ENCODE data around the gene MANF.
"Not testable (repeated sequence)": the region's sequence is repeated elsewhere in the genome, so short reads cannot be mapped to it uniquely, and the experiment has no call there.

MANF gene

GRCh38 chr3:51384726-51385473 is at the start of gene MANF:
MANF (plus strand) TSS chr3:51385291; CDS start chr3:51385343, 52 bp downstream.
- DNase-seq (ENCODE audit: low read depth in 2 of 2, low spot score in 1 of 2), result peak; percentile 92 to 96

GRCh38 chr3:51336261-51336660 is 48.8 kb upstream of the MANF start:
- no peak for DNase-seq (ENCODE audit: low read depth in 2 of 2, low spot score in 1 of 2)

DNA sequence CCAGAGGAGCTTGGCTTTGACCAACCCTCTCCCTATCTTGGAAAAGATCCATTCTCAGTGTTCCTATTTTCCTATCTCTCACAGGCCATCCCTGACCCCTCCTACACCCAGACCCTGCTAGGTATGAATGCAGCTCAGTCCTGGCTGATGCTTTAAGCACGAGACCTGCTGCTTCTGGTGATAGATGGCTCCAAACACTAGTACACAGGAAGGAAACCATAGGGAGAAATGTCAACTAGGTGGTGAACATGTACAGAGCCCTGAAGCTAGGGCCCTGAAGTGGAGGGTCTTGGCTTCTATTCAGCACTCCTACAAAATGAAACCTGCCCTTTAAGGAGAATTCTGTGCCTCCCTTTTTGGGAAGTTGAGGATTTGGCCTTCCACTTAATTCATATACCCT is 47.4 kb upstream of the MANF start:
- DNase-seq (ENCODE audit: low read depth in 2 of 2, low spot score in 1 of 2), result no peak

GRCh38 chr3:51338632-51339031 is 46.5 kb upstream of the MANF start:
- DNase-seq (ENCODE audit: low read depth in 2 of 2, low spot score in 1 of 2), result no peak

DNA sequence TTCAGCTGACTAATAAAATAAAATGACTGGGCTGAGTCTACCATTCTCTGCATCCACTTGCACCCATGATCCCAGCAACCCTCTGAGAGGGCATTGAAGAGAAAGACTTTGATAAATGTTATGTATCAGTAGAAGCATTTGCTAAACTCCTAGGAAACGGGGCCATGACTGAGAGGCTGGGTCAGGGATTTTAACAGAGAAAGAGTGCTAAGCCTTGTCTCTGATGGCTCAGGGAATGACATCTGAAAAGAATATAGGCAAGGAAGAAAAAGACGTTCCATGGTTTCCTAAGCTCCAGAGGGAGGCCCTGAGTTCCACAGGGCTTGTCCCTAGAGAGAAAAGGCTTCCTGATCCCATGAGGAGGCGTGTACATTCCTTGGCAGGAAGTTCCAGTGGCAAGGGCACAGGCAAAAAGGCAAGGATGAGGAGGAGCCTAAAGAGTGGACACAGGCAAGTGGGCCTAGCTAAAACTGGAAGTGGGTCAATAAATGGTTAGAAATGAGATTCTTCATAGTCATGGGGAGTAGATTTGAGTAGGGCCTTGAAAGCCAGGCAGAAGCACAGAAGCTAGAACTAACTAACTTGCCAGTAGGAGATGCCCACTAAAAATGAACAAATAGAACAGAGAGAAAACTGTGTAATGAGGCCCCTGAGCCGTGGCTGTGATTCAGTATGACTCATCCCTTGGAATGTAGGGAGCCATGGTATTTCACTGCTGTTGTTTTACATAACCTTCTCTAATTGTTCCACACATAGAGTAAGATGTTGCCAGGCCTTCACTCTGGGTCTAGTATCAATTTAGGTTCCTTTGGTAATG is 44.9 kb upstream of the MANF start:
- no peak for DNase-seq (ENCODE audit: low read depth in 2 of 2, low spot score in 1 of 2)

GRCh38 chr3:51340989-51341636 is 44.0 kb upstream of the MANF start:
- DNase-seq (ENCODE audit: low read depth in 2 of 2, low spot score in 1 of 2), result no peak

DNA sequence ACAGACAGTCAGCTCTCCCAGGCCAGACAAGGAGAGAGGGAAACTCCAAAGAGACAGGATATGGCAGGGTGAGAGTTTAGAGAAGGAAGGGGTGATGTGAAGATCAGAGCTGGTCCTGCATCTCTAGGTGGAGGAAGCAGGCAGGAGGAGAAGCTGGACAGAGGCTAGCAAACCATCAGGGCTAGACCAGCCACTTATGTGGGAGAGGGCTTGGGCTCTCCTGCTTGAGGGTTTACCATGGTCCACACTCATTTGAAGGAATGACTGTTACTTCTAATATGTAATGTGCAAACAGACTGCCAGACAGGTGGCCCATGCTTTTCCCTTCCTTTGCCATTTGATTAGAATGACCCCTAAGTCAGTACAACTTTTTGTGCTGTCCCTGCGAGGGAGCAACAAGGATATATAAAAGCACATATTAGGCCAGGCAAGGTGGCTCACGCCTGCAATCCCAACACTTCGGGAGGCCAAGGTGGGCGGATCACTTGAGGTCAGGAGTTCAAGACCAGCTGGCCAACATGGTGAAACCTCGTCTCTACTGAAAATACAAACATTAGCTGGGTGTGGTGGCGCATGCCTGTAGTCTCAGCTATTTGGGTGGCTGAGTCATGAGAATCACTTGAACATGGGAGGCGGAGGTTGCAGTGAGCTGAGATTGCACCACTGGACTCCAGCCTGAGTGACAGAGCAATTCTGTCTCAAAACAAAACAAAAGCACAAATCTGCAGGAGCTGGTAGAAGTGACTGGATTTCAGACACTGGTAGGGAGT is 41.0 kb upstream of the MANF start:
- no peak for DNase-seq (ENCODE audit: low read depth in 2 of 2, low spot score in 1 of 2)

- no peak for DNase-seq (ENCODE audit: low read depth in 2 of 2, low spot score in 1 of 2)
These were observed 34.3 kb upstream of the MANF start for GRCh38 chr3:51350751-51351150.

DNA sequence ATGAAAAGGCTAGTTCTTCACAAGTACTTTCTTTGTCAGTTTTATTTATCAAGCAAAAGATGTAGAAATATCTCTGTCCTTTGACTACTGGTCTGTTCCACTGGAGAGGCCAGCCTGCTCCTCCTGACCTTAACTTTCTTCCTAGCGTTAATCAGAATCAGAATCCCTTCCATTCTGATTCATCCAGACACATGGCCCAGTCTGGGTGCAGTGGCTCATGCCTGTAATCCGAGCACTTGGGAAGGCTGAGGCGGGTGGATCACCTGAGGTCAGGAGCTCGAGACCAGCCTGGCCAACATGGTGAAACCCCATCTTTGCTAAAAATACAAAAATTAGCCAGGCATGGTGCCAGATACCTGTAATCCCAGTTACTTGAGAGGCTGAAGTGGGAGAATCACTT is 32.0 kb upstream of the MANF start:
- no peak for DNase-seq (ENCODE audit: low read depth in 2 of 2, low spot score in 1 of 2)

DNA sequence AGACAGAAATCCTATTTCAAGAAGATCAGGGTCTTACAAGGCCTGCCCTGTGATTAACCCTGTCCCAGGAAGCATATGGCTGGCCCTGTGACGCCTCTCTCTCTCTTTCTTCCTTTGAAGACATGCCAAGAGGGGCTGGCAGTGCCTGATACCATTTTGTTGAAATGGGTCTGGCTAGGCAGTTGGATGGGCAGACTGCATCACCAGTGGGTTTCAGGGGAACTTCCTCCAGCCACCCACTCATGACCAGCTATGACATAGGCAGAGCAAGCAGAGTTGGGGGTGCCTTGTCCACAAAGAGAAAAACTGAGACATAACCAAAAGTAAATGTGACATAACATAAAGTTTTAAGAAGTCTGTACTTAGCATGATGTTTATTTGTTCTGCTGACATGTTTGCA is 31.4 kb upstream of the MANF start:
- DNase-seq (ENCODE audit: low read depth in 2 of 2, low spot score in 1 of 2), result no peak

- DNase-seq (ENCODE audit: low read depth in 2 of 2, low spot score in 1 of 2), result no peak
These were observed 30.9 kb upstream of the MANF start for GRCh38 chr3:51354172-51354571.

DNA sequence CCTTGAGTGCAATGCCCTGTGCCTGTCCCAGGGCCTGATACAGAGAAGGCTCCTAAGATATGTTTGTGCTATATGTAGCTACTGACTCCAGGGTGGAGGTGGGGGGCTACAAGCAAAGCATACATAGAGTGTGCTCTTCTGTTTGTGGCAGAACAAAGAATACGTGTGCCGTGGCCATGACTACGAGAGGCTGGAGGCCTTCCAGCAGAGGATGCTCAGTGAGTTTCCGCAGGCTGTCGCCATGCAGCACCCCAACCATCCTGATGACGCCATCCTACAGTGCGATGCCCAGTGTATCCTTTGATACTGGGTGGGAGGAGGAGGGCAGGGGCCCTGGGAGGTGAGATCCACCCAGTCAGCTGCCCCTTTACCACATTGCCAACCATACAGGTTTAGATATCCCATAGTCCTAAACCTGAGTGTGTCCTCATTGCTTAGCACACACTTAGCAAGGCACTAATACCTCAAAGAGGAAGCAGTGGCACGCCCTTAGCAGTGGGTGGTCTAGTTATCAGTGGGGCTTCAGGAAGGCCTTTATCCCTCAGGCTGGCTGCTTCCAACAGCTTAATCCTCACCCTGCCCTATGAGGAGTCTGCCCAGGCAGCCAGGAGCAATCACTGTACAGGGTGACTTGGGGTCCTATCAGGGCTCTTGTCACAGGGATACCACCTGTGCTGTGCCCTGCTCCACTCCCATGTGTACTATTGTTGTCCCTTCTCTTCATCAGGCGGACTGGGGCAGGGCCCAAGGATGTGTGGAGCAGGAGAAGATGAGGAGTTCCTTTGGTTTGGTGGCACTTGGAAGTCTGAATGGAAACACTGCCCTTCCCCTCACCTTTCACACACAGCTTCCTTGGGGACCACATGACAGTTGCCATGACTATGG is 30.1 kb upstream of the MANF start:
- DNase-seq (ENCODE audit: low read depth in 2 of 2, low spot score in 1 of 2), result no peak

GRCh38 chr3:51355891-51356578 is 29.1 kb upstream of the MANF start:
- no peak for DNase-seq (ENCODE audit: low read depth in 2 of 2, low spot score in 1 of 2)

GRCh38 chr3:51357856-51358255 is 27.2 kb upstream of the MANF start:
- DNase-seq (ENCODE audit: low read depth in 2 of 2, low spot score in 1 of 2), result no peak

DNA sequence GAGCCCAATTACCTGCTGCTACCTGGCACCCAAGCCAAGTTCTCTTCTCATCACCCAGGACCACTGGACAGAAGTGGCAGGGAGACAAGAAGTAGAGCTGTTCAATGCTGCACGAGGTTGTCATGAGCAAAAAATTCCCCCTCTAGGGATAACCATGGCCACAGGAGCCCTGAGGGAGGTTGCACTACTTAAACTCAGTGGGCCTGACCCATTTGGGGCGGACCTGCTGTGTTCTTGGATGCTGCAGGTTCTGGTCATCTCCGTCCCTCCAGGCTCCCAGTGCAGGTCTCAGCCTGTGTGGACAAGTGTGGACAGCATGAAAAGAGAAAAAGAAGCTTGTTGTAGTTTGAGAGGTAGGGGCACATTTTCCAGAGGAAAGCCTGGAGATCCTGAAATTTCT is 26.1 kb upstream of the MANF start:
- no peak for DNase-seq (ENCODE audit: low read depth in 2 of 2, low spot score in 1 of 2)

- DNase-seq (ENCODE audit: low read depth in 2 of 2, low spot score in 1 of 2), result no peak
These were observed 24.3 kb upstream of the MANF start for GRCh38 chr3:51360806-51361205.

GRCh38 chr3:51361746-51362145 is 23.3 kb upstream of the MANF start:
- no peak for DNase-seq (ENCODE audit: low read depth in 2 of 2, low spot score in 1 of 2)

- no peak for DNase-seq (ENCODE audit: low read depth in 2 of 2, low spot score in 1 of 2)
These were observed 22.6 kb upstream of the MANF start for GRCh38 chr3:51362476-51362875.

DNA sequence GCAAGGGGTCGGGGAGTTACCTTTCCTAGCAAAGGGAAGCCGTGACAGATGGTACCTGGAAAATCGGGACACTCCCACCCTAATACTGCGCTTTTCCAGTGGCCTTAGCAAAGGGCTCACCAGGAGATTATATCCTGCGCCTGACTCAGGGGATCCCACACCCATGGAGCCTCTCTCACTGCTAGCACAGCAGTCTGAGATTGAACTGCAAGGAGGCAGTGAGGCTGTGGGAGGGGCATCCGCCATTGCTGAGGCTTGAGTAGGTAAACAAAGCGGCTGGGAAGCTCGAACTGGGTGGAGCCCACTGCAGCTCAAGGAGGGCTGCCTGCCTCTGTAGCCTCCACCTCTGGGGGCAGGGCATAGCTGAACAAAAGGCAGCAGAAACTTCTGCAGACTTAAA is 16.8 kb upstream of the MANF start:
- DNase-seq (ENCODE audit: low read depth in 2 of 2, low spot score in 1 of 2), result not testable (repeated sequence)

All from stimulated activated CD8-positive, alpha-beta memory T cell treated with anti-CD3 and anti-CD28 coated beads, Interleukin-4, amount 100 ng/mL, for 1 hour (primary cell).